Activated CD8-positive, alpha-beta T cell treated with anti-CD3 and anti-CD28 coated beads for 36 hours (primary cell): ENCODE results near the gene ABCA1. TPM values are rescaled to one million over a fixed set of nuclear protein-coding genes. Genes with fewer than 3 reads are reported as not detected.

Experiments used
- ATAC-seq: fragments of 200-7000 bp; cut with Tn5 transposase; one replicate; pipeline ENCODE4 v1.10.0; 2021; ENCODE audit warnings: mild to moderate bottlenecking, moderate library complexity
- CTCF ChIA-PET: fragments of 350-600 bp; sonication (Branson Sonifier 250); formaldehyde crosslinking; loops from one replicate; lab custom pipeline; 2021; ENCODE audit warnings: antibody characterized with exemption; lab: Charles Lee
- POLR2A ChIA-PET: fragments of 350-600 bp; sonication (Branson Sonifier 250); formaldehyde crosslinking; loops from one replicate; lab custom pipeline; 2021; ENCODE audit warnings: antibody characterized with exemption; lab: Charles Lee
- DNase-seq: peaks from one replicate; pipeline ENCODE4 v3.0.0-alpha.2; 2020
- H3K27ac Mint-ChIP-seq: one replicate; pipeline ENCODE4 v1.8.0; 2021; ENCODE audit warnings: mild to moderate bottlenecking, mixed read lengths
- H3K27me3 Mint-ChIP-seq: one replicate; pipeline ENCODE4 v1.8.0; 2021; ENCODE audit warnings: mixed read lengths
- H3K36me3 Mint-ChIP-seq: one replicate; pipeline ENCODE4 v1.8.0; 2021; ENCODE audit warnings: low read depth, mixed read lengths
- H3K4me1 Mint-ChIP-seq: one replicate; pipeline ENCODE4 v1.8.0; 2021; ENCODE audit warnings: low read depth, mixed read lengths
- H3K4me3 Mint-ChIP-seq: one replicate; pipeline ENCODE4 v1.8.0; 2021; ENCODE audit warnings: mild to moderate bottlenecking, moderate library complexity, mixed read lengths
- H3K9me3 Mint-ChIP-seq: one replicate; pipeline ENCODE4 v1.8.0; 2021; ENCODE audit warnings: mixed read lengths
- CTCF ChIP-seq: fragments of 200-600 bp; IDR thresholded peaks from one replicate; pipeline ENCODE4 v1.8.0; 2022; ENCODE audit warnings: antibody characterized with exemption, mild to moderate bottlenecking
- intact Hi-C: fragments of 100-400 bp; cut with micrococcal nuclease; formaldehyde crosslinking; loops from one replicate; pipeline ENCODE4 v1.10.0; 2022
- total RNA-seq, 2 experiments: library from RNA; stranded (reverse); gene quantifications; one replicate each; pipeline ENCODE4 v1.2.3, GENCODE V29; 2021

The ABCA1 gene
- total RNA-seq, 2 experiments from 2014 or later: 0.20 to 0.38 TPM

- Mint-ChIP-seq H3K36me3 (no peaks in the 10 kb centered on the region), H3K9me3 (no peaks in the 10 kb centered on the region), H3K4me3 (no peak overlapping the region), H3K27ac (no peak overlapping the region), H3K4me1 (no peaks in the 10 kb centered on the region), H3K27me3 (no peaks in the 10 kb centered on the region)
- peak; percentile 68 for TF ChIP-seq CTCF
- ATAC-seq: peak; percentile 81
- DNase-seq: peak; percentile 65
- POLR2A ChIA-PET: interaction anchor here (2.1 kb wide), 1 partner anchor 10 kb away, joined by 5 read pairs; no protein-coding TSS in a partner anchor
- intact Hi-C loops: loop anchor here (1.0 to 2.0 kb wide), 2 partner anchors 294 to 551 kb away; no protein-coding TSS in a partner anchor
- CTCF ChIA-PET: interaction anchor here (0.7 to 4.6 kb wide), 40 partner anchors 8 to 586 kb away, joined by 3 to 33 read pairs (median 4); partner anchors contain the start of gene SLC44A1
These were observed 64.6 kb downstream of the ABCA1 start for GRCh38 chr9:104863180-104863883.

- no peak for TF ChIP-seq CTCF
- Mint-ChIP-seq H3K9me3 (no peaks in the 10 kb centered on the region), H3K4me1 (no peaks in the 10 kb centered on the region), H3K27ac (no peak overlapping the region), H3K36me3 (no peaks in the 10 kb centered on the region), H3K4me3 (no peak overlapping the region), H3K27me3 (no peaks in the 10 kb centered on the region)
- intact Hi-C loops: no loop called here
- ATAC-seq: no peak
- POLR2A ChIA-PET: no interaction called here
- CTCF ChIA-PET: interaction anchor here (1.4 to 4.6 kb wide), 3 partner anchors 8 to 298 kb away, joined by 3 to 33 read pairs (median 8); no protein-coding TSS in a partner anchor
- DNase-seq: no peak
These were observed 66.6 kb downstream of the ABCA1 start for GRCh38 chr9:104861397-104861796.

GRCh38 chr9:104860263-104860662 is 67.7 kb downstream of the ABCA1 start:
- H3K27ac Mint-ChIP-seq: no peak overlapping the region
- intact Hi-C loops: no loop called here
- POLR2A ChIA-PET: no interaction called here
- H3K4me3 Mint-ChIP-seq: no peak overlapping the region
- DNase-seq (no peak), ATAC-seq (no peak)
- H3K36me3 Mint-ChIP-seq: no peaks in the 10 kb centered on the region
- no peaks in the 10 kb centered on the region for H3K4me1 Mint-ChIP-seq
- no peaks in the 10 kb centered on the region for H3K9me3 Mint-ChIP-seq
- CTCF ChIA-PET: interaction anchor here (1.0 to 4.6 kb wide), 4 partner anchors 9 to 555 kb away, joined by 3 to 33 read pairs (median 6); no protein-coding TSS in a partner anchor
- no peaks in the 10 kb centered on the region for H3K27me3 Mint-ChIP-seq
- no peak for TF ChIP-seq CTCF

GRCh38 chr9:104858846-104859245 is 69.1 kb downstream of the ABCA1 start:
- ChIA-PET CTCF (interaction anchor here (1.1 kb wide), 1 partner anchor 13 kb away, joined by 3 read pairs; no protein-coding TSS in a partner anchor), POLR2A (no interaction called here)
- no peaks in the 10 kb centered on the region for H3K4me1 Mint-ChIP-seq
- intact Hi-C loops: no loop called here
- DNase-seq (no peak), ATAC-seq (no peak)
- H3K27ac Mint-ChIP-seq: no peak overlapping the region
- H3K36me3 Mint-ChIP-seq: no peaks in the 10 kb centered on the region
- no peaks in the 10 kb centered on the region for H3K27me3 Mint-ChIP-seq
- H3K9me3 Mint-ChIP-seq: no peaks in the 10 kb centered on the region
- TF ChIP-seq CTCF: no peak
- no peak overlapping the region for H3K4me3 Mint-ChIP-seq

- no peak for DNase-seq
- H3K27me3 Mint-ChIP-seq: no peaks in the 10 kb centered on the region
- H3K36me3 Mint-ChIP-seq: no peaks in the 10 kb centered on the region
- no peaks in the 10 kb centered on the region for H3K4me1 Mint-ChIP-seq
- no peak for TF ChIP-seq CTCF
- H3K4me3 Mint-ChIP-seq: no peak overlapping the region
- ChIA-PET CTCF (interaction anchor here (1.0 to 1.1 kb wide), 2 partner anchors 12 to 45 kb away, joined by 3 read pairs; no protein-coding TSS in a partner anchor), POLR2A (no interaction called here)
- H3K9me3 Mint-ChIP-seq: no peaks in the 10 kb centered on the region
- H3K27ac Mint-ChIP-seq: no peak overlapping the region
- ATAC-seq: no peak
- intact Hi-C loops: no loop called here
These were observed 69.7 kb downstream of the ABCA1 start for GRCh38 chr9:104858271-104858670.
